GM21717 (cell line): ENCODE results near the gene SORT1.
A peak's percentile ranks its signal among the peaks of the same experiment; 100 is the strongest.
"Not testable (repeated sequence)": the region's sequence is repeated elsewhere in the genome, so short reads cannot be mapped to it uniquely, and the experiment has no call there.

Source experiments
- ATAC-seq: cut with Tn5 transposase; IDR thresholded peaks from one replicate; pipeline ENCODE4 v1.9.1; 2021; ENCODE audit warnings: mild to moderate bottlenecking, moderate library complexity; ENCODE audit not compliant: unreplicated experiment

Gene SORT1

DNA sequence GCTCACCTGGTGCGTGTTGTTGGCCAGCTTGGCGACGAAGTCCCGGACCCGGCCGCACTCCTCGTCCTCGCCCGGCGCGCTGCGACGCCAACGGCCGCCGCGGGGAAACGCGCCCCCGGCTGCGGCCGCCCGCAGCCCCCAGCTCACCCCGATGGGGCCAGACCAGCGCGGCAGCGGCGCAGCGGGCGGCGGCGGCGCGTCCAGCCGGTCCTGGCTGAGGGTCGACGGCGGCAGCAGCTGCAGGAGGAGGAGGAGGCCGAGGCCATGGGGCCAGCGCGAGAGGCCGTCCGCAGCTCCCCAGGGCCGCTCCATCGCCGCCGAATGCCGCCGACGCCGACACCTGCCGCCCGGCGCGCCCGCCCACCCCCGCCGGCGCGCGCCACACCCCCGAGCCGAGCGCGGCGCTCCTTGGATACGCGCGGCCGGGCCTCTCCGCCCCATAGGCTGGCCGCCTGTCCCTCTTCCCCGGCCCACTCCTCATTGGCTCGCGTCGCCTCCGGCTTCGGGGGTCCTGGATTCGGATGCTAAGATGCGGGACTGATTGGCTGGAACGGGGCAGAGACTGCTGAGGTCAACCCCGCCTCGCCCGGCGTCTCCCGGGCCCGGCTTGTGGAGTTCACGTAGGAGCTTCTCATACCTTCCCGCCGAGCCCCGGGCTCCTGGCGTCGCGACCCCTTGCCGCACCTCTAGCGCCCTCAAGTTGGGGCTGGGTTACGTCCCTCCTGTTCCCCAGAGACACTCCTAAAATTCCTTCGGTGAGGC, at the start of gene SORT1:
Gene SORT1, minus strand, starts transcription at position 338 of the 762 bp plus-strand sequence. Its CDS starts 26 bp downstream, at position 312.
- ATAC-seq: peak; percentile 78

DNA sequence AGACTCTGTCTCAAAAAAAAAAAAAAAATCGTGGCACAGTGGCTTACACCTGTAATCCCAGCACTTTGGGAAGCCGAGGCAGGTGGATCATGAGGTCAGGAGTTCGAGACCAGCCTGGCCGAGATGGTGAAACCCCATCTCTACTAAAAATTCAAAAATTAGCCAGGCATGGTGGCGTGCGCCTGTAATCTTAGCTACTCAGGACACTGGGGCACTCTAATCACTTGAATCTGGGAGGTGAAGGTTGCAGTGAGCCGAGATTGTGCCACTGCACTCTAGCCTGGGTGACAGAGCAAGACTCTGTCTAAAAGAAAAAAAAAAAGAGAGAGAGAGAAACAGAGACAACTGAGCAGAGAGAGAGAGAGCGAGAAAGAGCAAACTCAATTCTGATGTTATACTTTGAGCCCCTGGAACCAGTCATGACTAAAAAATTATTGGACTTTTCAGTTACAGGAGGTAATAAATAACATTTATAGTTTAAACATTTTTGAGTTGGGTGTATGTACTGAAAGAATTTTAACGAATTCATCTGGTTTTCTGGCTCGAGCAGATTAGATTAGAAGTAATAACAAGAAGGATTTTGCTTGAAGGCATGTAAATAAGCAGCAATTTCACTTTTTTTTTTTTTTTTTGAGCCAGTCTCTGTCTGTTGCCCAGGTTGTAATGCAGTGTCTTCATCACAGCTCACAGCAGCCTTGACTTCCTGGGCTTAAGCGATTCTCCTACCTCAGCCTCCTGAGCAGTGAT, 48.4 kb upstream of the SORT1 start:
- ATAC-seq: not testable (repeated sequence)

GRCh38 chr1:109444346-109444745, 46.6 kb upstream of the SORT1 start:
- no peak for ATAC-seq

DNA sequence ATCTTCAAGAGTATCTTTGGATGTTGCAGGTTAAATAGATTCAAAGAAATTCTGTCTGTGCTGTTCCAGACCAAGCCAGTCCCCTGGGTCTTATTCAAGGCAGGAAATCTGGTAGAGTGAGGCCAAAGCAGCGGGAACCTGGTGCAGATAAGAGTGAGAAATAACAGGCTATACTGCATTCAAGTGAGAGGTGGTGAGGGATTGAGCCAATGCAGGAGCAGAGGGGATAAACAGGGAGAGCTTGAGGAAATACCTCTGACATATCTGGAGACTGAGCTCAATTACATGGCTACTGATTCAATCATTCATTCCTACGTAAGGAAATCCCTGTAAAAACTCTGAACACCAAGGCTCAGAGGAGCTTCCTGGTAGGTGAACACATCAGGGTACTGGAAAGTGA, 45.8 kb upstream of the SORT1 start:
- ATAC-seq: no peak

GRCh38 chr1:109441069-109441468, 43.4 kb upstream of the SORT1 start:
- no peak for ATAC-seq

DNA sequence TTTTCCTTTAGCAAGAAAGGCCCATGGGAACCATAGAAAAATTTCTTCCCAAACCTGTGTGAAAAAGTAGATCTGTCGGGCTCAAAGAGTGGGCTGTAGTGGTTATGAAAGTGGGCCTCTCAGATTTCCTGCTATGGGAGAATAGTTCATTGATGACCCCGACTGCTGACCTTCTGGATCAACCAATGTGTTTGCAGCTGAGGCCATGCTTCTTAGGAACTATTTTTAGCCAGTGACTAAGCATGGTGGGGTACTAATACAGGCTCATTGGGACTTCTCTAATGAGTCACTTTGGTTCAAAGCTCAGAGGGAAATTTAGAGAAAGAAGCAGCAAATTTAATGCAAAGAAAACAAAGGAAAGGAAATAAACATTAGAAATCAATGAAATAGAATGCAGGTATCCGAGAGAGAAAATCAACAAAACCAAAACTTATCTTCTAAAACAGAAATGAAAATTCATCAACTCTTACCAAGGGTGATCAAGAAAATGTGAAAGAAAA, 41.1 kb upstream of the SORT1 start:
- ATAC-seq: peak; percentile 59

DNA sequence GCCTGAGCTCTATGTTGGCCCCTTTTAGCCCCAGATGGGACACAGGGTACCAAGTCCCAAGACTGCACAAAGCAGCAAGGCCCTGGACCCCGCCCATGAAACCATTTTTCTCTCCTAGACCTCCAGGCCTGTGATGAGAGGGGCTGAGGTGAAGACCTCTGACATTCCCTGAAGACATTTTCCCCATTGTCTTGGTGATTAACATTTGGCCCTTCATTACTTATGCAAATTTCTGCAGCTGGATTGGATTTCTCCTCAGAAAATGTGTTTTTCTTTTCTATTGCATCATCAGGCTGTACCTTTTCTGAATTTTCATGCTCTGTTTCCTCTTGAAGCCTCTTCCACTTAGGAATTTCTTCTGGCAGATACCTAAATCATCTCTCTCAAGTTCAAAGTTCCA, 36.8 kb upstream of the SORT1 start:
- ATAC-seq: no peak

GRCh38 chr1:109433322-109433721, 35.6 kb upstream of the SORT1 start:
- ATAC-seq: no peak

- ATAC-seq: no peak
Measured at GRCh38 chr1:109432336-109432735, 34.6 kb upstream of the SORT1 start.

GRCh38 chr1:109427171-109427467, 29.4 kb upstream of the SORT1 start:
- no peak for ATAC-seq

GRCh38 chr1:109426281-109427170, 28.8 kb upstream of the SORT1 start, which contains the start of gene PSMA5:
Gene PSMA5, minus strand, starts transcription at chr1:109426448. Its CDS starts 118 bp downstream, at chr1:109426330.
- peak; percentile 96 for ATAC-seq

DNA sequence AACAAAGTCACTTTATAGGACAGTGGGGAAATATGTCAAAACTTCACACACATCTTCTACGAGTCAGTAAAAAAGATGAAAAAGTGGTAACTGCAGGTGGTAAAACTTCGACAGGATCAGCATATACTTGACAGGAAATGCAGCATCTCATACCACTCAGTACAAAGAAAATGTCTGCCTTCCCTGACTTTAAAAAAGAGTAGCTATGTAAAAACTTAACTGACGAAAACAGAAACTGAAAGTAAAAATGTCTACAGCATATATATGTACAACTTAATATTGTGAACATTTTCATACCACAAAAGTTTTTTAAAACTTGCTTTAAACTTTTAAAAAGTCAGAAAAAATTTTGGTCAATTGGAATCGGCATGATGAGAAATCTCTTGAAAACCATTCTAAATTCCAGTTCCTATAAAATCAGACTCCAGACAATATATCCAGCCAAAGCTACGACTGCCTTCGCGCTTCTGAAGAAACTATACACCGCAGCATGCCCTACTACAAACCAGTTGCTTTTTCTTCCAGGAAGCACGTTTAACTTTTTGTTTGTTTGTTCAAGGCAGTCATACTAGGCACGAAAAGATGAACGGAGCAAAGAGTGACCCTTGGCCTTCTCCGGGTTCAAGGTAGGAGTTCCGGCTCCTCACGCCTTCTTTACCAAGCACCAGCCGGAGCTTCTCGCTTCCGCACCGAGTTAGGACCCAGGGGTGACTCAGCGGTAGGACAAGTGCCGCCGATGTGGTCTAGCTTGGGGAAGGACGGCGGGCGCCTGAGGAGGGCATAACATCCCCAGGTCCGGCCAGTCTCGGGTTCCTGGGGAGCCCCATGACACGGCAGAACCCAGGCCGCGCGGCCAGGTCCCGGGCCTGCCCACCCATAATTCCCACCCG, 27.9 kb upstream of the SORT1 start:
- ATAC-seq: peak; percentile 27

DNA sequence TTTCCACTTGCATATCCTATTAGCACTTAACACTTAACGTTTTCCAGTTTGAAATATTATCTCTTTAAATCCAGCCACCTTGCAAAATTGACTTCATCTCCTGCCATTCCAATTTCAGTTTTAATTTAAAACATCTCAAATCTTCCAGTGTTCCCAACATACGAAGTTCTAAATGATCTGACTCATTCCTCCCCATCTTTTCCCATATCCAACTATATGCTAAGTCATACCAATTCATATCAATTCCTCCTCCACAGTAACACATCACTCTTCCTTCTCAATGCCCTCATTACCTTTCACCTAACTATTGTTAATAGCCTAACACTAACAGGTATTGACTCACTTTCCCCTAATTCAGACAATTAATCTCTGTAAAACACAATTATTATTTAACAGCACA, 25.8 kb upstream of the SORT1 start:
- no peak for ATAC-seq

DNA sequence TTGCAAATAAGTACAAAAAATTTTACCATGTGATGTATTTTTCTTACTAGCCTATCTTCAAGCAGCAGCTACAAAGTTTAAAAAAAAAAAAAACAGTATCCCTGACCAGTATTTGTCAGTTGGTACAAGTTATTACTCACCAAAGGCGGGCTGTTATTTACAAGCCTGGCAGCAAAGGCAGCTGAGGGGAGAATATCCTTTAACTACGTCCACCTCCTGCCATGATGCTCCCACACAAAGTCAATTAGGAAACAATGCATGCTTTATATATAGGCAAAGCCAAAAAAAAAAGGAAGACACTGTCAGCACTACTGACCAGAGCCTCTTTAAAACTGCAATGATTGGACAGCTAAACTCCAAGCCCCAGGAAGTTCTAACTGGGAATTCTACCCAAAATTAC, 14.8 kb upstream of the SORT1 start:
- no peak for ATAC-seq

GRCh38 chr1:109404838-109405237, 7.1 kb upstream of the SORT1 start:
- no peak for ATAC-seq

DNA sequence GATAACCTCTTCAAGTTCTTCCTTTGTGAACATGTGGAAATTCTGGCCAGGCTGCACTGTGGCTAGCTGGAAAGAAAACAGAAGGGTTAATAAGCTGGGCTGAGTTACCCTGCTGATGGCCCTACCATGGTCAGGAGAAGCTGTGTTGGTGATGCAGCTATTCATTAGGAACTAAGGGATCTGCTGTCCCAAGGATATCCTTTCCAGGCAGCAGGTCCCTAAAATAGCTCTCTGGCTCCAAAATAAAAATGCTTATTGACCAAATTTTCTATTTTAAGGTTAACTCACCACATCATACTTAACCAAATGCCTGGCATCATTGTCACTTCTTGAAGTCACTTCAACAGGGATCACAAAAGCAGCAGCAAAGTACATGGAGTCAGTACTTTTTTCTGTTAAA, 4.3 kb upstream of the SORT1 start:
- no peak for ATAC-seq

DNA sequence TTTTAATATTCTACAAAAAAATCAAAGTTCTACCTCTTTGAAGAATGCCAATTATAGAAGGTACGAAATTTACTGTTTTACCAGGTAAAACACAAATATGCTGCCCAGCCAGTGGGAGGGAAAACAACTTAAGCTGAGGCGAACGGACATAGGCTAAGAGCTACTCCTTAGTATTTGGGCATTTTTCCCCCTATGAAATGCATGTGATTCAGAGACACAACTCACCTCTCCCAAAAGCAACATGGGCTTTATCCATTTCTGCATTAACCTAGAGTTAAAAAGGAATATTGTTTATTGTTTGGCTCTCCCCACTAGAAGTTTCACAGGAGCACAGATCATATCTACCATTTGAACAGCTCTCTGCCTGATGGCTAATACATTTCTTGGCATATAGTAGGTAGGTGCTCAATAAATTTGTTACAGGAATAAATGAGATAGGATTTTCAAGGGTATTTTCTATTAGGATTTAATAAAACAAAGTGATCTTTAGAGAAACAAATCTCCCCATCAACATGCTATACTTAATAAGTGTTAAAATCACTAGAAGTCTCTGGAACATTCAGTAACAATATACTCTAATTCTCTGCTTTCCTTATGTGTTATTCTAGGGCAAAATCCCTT, 2.4 kb upstream of the SORT1 start:
- ATAC-seq: no peak

DNA sequence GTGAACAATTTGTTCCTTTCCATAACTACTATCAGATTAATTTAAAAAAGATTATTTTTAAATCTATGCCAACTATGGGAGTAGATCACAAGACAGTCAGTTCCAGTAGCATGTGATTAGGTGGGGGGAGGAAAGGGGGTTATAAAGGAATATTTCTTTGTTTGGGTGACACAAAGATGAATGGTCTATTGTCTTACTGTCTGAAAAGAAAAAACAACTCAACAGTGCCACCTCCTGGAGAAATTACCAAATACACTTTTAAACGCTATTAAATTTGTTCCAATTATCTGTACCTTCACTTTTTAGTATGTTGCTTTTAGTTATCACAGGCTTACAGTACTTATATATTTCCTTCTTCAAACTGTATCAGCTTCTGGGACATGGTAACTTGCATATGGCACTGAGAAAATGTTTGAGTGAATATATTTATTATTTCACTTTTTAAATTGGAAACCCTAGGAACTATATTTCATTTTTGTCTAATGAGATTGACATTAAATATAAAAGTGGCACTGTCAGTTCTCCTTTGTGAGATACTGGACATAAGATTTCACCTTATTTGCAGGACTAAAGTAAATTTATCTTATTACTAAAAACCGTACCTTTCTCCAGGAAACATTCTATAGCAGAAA, 1.7 kb upstream of the SORT1 start:
- ATAC-seq: no peak
